Body of pancreas (tissue), 4 donors: ENCODE results near the gene MAP4K2. TPM values are rescaled to one million over a fixed set of nuclear protein-coding genes. Genes with fewer than 3 reads are reported as not detected.

Source experiments
- ATAC-seq: fragments of 150-250 bp; one replicate; pipeline ENCODE4 v1.9.1; 2016
- DNase-seq, 4 donors: peaks; one replicate each; pipeline ENCODE4 v3.0.0-alpha.2; 2019
- H3K27ac ChIP-seq, 4 donors: fragments of 200-600 bp; sonication (generic); 1 replicate in 3 of 4; 2 replicates in 1 of 4; pipeline versions ENCODE4 v1.5.1 to v1.6.1; 2016 to 2019; ENCODE audit warnings: mild to moderate bottlenecking in 1 of 4, mixed read lengths in 1 of 4, moderate library complexity in 1 of 4
- H3K27me3 ChIP-seq, 2 donors: fragments of 200-600 bp; sonication (generic); one replicate each; pipeline ENCODE4 v1.6.0; 2016; ENCODE audit warnings: mild to moderate bottlenecking in 1 of 2
- H3K36me3 ChIP-seq, 2 donors: fragments of 200-600 bp; sonication (generic); replicated peaks in 1 of 2; 2 replicates each; pipeline ENCODE4 v1.5.1; 2016; ENCODE audit warnings: low read depth in 2 of 2; ENCODE audit not compliant: insufficient read depth in 1 of 2
- H3K4me1 ChIP-seq: fragments of 200-600 bp; sonication (generic); one replicate; pipeline ENCODE4 v1.6.0; 2016
- H3K4me3 ChIP-seq, 2 donors: fragments of 200-600 bp; sonication (generic); 1 replicate in 1 of 2; 2 replicates in 1 of 2; pipeline ENCODE4 v1.5.1; 2016 to 2019
- H3K9me3 ChIP-seq, 3 donors: fragments of 200-600 bp; sonication (generic); 1 replicate in 2 of 3; 2 replicates in 1 of 3; pipeline ENCODE4 v1.5.1; 2016
- POLR2A ChIP-seq, 3 donors: fragments of 450-650 bp; IDR thresholded peaks; one replicate each; pipeline ENCODE4 v1.6.1; 2016; ENCODE audit warnings: antibody characterized with exemption in 3 of 3, mild to moderate bottlenecking in 2 of 3
- WGBS, 2 donors: methylation state at CpG; one replicate each; pipeline ENCODE4 v1.1.5; 2017; 5-methylcytosine and 5-hydroxymethylcytosine counted together
- intact Hi-C: fragments of 100-400 bp; cut with DNase I; formaldehyde crosslinking; loops from one replicate; pipeline ENCODE4 v1.15.1; 2023
- total RNA-seq, 2 donors: library from RNA; depleted of rRNA; stranded (reverse); fragments of >200 nt; gene quantifications; one replicate each; pipeline ENCODE4 v1.1.0, GENCODE V29; 2016
- TF ChIP-seq, protein P1 (sequence below), 7 experiments: fragments of 450-650 bp in 4 of 7; fragments of 200-600 bp in 3 of 7; sonication (generic) in 3 of 7; IDR thresholded peaks; one replicate each; pipeline ENCODE4 v1.5.1; 2016 to 2019; ENCODE audit warnings: antibody characterized with exemption in 7 of 7

The MAP4K2 gene
- total RNA-seq, 2 donors from 2014 or later, result 10.4 to 18.1 TPM

DNA sequence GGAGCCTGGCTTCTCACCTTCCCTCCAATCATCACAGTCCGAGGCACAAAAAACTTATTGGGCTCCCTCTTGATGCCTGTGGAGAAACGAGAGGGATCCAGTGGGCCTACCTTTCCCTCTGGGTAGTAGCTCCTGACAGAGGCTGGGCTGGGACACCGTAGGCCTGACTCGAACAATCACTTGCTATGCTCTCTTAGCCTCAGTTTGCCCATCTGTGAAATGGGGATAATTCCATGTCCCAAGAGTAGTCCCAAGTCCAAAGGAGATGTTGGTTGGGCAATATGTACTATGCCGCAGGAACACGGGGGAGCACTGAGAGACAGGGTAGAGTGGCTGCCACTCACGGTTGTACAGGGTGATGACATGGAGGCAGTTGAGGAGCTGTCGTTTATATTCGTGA is 51.4 kb downstream of the MAP4K2 start:
- ATAC-seq (no peak), DNase-seq (no peak)
- Histone ChIP-seq H3K36me3 (no peaks in the 10 kb centered on the region), H3K27me3 (no peaks in the 10 kb centered on the region), H3K9me3 (no peaks in the 10 kb centered on the region), H3K4me1 (no peaks in the 10 kb centered on the region), H3K27ac (no peak overlapping the region), H3K4me3 (no peak overlapping the region)
- no peak for TF ChIP-seq POLR2A (IDR thresholded peaks at IDR 0.05)
- TF ChIP-seq, protein P1, sequence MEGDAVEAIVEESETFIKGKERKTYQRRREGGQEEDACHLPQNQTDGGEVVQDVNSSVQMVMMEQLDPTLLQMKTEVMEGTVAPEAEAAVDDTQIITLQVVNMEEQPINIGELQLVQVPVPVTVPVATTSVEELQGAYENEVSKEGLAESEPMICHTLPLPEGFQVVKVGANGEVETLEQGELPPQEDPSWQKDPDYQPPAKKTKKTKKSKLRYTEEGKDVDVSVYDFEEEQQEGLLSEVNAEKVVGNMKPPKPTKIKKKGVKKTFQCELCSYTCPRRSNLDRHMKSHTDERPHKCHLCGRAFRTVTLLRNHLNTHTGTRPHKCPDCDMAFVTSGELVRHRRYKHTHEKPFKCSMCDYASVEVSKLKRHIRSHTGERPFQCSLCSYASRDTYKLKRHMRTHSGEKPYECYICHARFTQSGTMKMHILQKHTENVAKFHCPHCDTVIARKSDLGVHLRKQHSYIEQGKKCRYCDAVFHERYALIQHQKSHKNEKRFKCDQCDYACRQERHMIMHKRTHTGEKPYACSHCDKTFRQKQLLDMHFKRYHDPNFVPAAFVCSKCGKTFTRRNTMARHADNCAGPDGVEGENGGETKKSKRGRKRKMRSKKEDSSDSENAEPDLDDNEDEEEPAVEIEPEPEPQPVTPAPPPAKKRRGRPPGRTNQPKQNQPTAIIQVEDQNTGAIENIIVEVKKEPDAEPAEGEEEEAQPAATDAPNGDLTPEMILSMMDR (IDR thresholded peaks at IDR 0.05), result no peak
- WGBS, 2 donors, result 88 to 91% methylated on average over 6 to 9 of the region's 9 CpGs
- intact Hi-C loops, result no loop called here

DNA sequence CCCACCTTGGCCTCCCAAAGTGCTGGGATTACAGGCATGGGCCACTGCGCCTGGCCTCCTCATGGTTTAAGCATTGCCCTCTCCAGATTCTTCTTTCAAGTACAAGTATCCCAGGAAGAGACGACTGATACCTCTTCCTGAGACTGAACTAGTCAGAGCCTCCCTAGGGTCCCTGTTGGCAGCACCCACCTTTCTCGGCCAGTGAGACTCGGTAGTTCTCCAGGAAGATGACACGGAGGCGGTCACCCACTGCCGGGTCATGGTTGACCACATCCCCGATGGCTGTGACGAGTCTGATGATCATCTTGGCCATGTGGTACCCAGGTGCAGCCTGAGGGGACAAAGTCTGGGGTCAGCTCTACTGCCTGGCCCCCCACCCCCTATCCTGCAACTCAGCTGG is 51.9 kb downstream of the MAP4K2 start:
- no peak overlapping the region for H3K27ac ChIP-seq
- WGBS, 2 donors, result 89 to 100% methylated on average over 1 to 6 of the region's 9 CpGs
- H3K4me3 ChIP-seq, result no peak overlapping the region
- peaks cover 0 to under 1% of the 10 kb centered on the region in 2 donors for H3K27me3 ChIP-seq
- DNase-seq, result no peak
- H3K4me1 ChIP-seq, result no peaks in the 10 kb centered on the region
- H3K9me3 ChIP-seq, result no peaks in the 10 kb centered on the region
- no peak for ATAC-seq
- no peaks in the 10 kb centered on the region for H3K36me3 ChIP-seq
- TF ChIP-seq POLR2A (IDR thresholded peaks at IDR 0.05), result no peak
- TF ChIP-seq, protein P1 (IDR thresholded peaks at IDR 0.05), result no peak
- intact Hi-C loops, result no loop called here

DNA sequence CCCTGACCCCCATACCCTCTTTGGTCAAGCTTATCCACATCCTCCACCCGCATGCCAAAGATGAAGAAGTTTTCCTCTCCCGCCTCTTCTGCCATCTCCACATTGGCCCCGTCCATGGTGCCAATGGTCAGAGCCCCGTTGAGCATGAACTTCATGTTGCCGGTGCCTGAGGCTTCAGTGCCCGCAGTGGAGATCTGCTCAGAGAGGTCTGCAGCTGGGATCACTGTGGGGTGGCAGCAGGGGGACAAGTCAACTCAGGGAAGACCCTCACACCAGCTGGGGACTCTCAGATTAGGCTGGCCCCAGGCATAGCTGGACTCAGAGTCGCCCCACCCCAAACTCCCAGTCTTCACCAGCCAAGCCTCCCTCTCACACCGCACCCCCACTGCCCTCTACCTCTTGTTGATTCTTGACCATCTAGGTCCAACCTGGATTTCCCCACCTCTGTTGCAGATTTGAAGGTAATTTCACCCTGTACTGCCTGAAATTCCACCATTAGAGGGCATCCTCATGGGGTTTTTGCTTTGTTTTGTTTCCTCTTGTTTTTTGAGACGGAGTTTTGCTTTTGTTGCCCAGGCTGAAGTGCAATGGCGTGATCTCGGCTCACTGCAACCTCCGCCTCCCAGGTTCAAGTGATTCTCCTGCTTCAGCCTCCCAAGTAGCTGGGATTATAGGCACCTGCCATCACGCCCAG is 52.5 kb downstream of the MAP4K2 start:
- WGBS, 2 donors, result 87 to 92% methylated on average over 12 to 13 of the region's 13 CpGs
- H3K9me3 ChIP-seq, result no peaks in the 10 kb centered on the region
- DNase-seq, result no peak
- no peak overlapping the region for H3K27ac ChIP-seq
- TF ChIP-seq, protein P1 (IDR thresholded peaks at IDR 0.05), result no peak
- TF ChIP-seq POLR2A (IDR thresholded peaks at IDR 0.05), result no peak
- no peaks in the 10 kb centered on the region for H3K36me3 ChIP-seq
- ATAC-seq, result no peak
- intact Hi-C loops, result no loop called here
- no peak overlapping the region for H3K4me3 ChIP-seq
- peaks cover 3% of the 10 kb centered on the region for H3K4me1 ChIP-seq
- H3K27me3 ChIP-seq, result peaks cover 0 to 7% of the 10 kb centered on the region in 2 donors

DNA sequence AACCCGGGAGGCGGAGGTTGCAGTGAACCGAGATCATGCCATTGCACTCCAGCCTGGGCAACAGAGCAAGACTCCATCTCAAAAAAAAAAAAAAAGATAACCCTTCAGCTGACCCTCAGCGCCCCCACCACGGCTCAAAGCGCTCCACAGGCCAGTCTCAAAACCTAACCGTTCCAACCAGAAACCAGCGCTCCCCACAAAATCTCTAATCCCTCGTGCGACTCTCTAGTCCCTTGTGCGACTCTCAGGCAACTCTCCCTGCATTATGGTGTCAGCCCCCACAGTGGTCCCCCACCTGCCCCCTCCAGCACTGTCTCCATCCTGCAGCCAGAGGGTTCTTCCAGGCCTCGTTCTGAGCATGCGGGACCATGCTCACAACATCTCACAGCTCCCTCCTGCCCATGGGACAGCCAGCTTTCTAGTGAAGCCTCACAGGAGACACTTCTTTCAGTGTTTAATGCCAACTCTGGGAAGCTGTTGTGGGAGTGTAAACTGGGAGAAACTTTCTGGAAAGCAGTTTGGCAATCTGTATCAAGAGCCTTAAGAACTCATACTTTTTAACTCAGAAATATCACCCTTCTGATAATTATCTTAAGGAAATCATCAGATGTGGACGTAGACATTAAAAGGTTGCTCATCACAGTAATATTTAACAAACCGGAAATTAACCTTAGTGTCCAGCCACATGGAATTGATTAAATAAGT is 54.9 kb downstream of the MAP4K2 start:
- no peak for ATAC-seq
- TF ChIP-seq, protein P1 (IDR thresholded peaks at IDR 0.05), result no peak
- no peak for TF ChIP-seq POLR2A (IDR thresholded peaks at IDR 0.05)
- WGBS, 2 donors, result 87 to 90% methylated on average over 15 of the region's 15 CpGs
- DNase-seq, result no peak
- Histone ChIP-seq H3K36me3 (no peaks in the 10 kb centered on the region), H3K9me3 (no peaks in the 10 kb centered on the region), H3K27ac (no peak overlapping the region), H3K4me1 (peaks cover 25% of the 10 kb centered on the region), H3K27me3 (peaks cover 0 to 25% of the 10 kb centered on the region in 2 donors), H3K4me3 (no peak overlapping the region)
- intact Hi-C loops, result no loop called here
